Activated CD4-positive, alpha-beta memory T cell treated with anti-CD3 and anti-CD28 coated beads for 36 hours (primary cell): Measurements from ENCODE around the gene CACNA1B. TPM values are rescaled to one million over a fixed set of nuclear protein-coding genes. Genes with fewer than 3 reads are reported as not detected.

Source experiments
- CTCF ChIA-PET: fragments of 350-600 bp; sonication (Branson Sonifier 250); formaldehyde crosslinking; loops from one replicate; lab custom pipeline; 2021; ENCODE audit warnings: antibody characterized with exemption, inconsistent platforms; lab: Charles Lee
- POLR2A ChIA-PET: fragments of 350-600 bp; sonication (Branson Sonifier 250); formaldehyde crosslinking; loops from one replicate; lab custom pipeline; 2021; ENCODE audit warnings: antibody characterized with exemption; lab: Charles Lee
- DNase-seq: peaks from one replicate; pipeline ENCODE4 v3.0.0-alpha.2; 2020
- H3K27ac Mint-ChIP-seq: one replicate; pipeline ENCODE4 v1.8.0; 2021; ENCODE audit warnings: mixed read lengths
- H3K27me3 Mint-ChIP-seq: one replicate; pipeline ENCODE4 v1.8.0; 2021; ENCODE audit warnings: mixed read lengths
- H3K36me3 Mint-ChIP-seq: one replicate; pipeline ENCODE4 v1.8.0; 2021; ENCODE audit warnings: mixed read lengths
- H3K4me1 Mint-ChIP-seq: one replicate; pipeline ENCODE4 v1.8.0; 2021; ENCODE audit warnings: low read depth, mixed read lengths
- H3K4me3 Mint-ChIP-seq: one replicate; pipeline ENCODE4 v1.8.0; 2021; ENCODE audit warnings: mild to moderate bottlenecking, mixed read lengths
- H3K9me3 Mint-ChIP-seq: one replicate; pipeline ENCODE4 v1.8.0; 2021; ENCODE audit warnings: mixed read lengths
- intact Hi-C: fragments of 100-400 bp; cut with micrococcal nuclease; formaldehyde crosslinking; loops from one replicate; pipeline ENCODE4 v1.15.1; 2023
- total RNA-seq, 2 experiments: library from RNA; stranded (reverse); gene quantifications; one replicate each; pipeline ENCODE4 v1.2.3, GENCODE V29; 2021

The CACNA1B gene
- total RNA-seq, 2 experiments from 2014 or later: 0.02 to 0.17 TPM

DNA sequence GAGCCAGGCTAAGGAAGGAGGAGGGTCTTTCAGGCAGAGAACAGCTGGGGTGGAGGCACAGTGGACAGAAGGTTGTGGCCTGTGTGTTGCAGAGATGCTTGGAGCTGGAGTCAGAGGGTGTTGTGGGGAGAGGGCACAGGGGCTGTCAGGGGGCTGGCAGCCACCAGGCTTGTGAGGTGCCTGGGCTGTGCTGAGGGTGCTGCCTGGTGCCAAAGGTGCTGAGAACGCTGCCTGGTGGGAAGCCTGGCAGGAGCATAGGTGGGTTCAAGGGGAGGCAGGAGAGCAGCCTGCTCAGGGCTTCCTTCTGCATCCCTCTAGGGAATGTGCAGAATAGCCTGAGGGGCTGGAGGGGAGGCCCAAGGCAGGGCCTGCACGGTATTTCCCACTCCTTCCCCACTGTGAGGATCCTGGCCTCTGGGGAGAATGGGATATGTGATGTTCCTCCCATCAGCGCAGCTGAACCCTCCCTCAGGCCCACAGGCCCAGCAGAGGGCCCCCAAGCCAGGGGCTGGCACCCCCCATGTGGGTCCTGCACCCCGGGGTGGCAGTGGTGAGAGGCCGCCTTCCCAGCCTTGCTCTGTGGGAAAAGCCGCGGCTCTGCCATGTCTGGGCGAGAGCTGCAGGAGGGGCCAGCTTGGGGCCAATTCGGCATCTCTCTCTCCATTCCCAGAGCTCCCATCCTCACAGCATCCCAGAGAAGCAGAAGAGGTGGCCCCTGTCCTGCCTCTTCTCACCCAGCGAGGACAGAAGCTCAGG, 76.3 kb downstream of the CACNA1B start:
- ChIA-PET CTCF (no interaction called here), POLR2A (no interaction called here)
- Mint-ChIP-seq H3K9me3 (no peaks in the 10 kb centered on the region), H3K36me3 (no peaks in the 10 kb centered on the region), H3K4me3 (no peak overlapping the region), H3K27me3 (peaks cover 2% of the 10 kb centered on the region), H3K4me1 (no peaks in the 10 kb centered on the region), H3K27ac (no peak overlapping the region)
- intact Hi-C loops: no loop called here
- DNase-seq: no peak

DNA sequence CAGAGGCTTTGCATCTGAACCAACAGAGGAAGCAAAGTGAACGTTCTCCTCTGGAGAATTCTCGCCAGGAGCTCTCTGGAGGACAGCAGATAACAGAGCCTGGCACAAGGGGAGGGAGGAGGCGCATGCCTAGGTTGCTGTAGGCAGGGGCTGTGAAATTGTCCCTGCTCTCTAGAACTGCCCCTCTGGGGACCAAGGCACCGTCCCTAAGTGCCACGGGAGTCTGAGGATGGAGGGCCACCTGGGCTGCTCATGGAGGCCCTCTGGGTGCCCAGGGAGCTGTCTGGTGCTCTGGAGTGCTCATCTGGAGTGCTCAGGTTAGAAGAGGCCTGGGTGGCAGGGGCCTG, 77.6 kb downstream of the CACNA1B start:
- Mint-ChIP-seq H3K4me1 (no peaks in the 10 kb centered on the region), H3K36me3 (no peaks in the 10 kb centered on the region), H3K4me3 (no peak overlapping the region), H3K27ac (no peak overlapping the region), H3K27me3 (peaks cover 2% of the 10 kb centered on the region), H3K9me3 (no peaks in the 10 kb centered on the region)
- ChIA-PET CTCF (no interaction called here), POLR2A (no interaction called here)
- intact Hi-C loops: no loop called here
- DNase-seq: no peak

- ChIA-PET POLR2A (no interaction called here), CTCF (no interaction called here)
- no peaks in the 10 kb centered on the region for H3K36me3 Mint-ChIP-seq
- H3K9me3 Mint-ChIP-seq: no peaks in the 10 kb centered on the region
- H3K27me3 Mint-ChIP-seq: peaks cover 2% of the 10 kb centered on the region
- DNase-seq: no peak
- intact Hi-C loops: no loop called here
- H3K27ac Mint-ChIP-seq: no peak overlapping the region
- no peak overlapping the region for H3K4me3 Mint-ChIP-seq
- no peaks in the 10 kb centered on the region for H3K4me1 Mint-ChIP-seq
Observed at GRCh38 chr9:137955586-137955985, 78.0 kb downstream of the CACNA1B start.

DNA sequence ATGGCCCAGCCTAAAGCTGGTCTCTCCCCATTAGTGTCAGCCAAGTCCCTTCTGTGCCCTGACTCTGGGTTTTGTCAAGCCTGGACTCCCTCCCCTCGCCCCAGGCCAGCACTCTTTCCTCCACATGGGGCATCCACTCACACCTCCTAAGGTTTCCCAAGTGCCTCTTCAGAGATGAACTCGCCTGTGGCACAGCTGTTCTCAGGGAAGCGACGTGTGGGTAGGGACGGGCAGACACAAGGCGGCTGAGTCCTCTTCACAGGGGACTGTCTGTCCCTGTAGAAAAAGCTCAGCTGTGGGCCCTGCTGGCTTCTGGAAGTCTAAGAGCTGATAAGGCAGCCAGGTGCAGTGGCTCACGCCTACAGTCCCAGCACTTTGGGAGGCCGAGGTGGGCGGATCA, 78.5 kb downstream of the CACNA1B start:
- H3K27me3 Mint-ChIP-seq: no peaks in the 10 kb centered on the region
- CTCF ChIA-PET: no interaction called here

GRCh38 chr9:137956688-137957385, 79.3 kb downstream of the CACNA1B start:
- CTCF ChIA-PET: no interaction called here
- intact Hi-C loops: no loop called here
- Mint-ChIP-seq H3K36me3 (no peaks in the 10 kb centered on the region), H3K9me3 (no peaks in the 10 kb centered on the region), H3K27me3 (no peaks in the 10 kb centered on the region), H3K27ac (no peak overlapping the region), H3K4me3 (no peak overlapping the region), H3K4me1 (no peaks in the 10 kb centered on the region)
- POLR2A ChIA-PET: no interaction called here
- DNase-seq: no peak

More for the DNA sequence above, 78.5 kb downstream of the CACNA1B start:
- Mint-ChIP-seq H3K4me3 (no peak overlapping the region), H3K4me1 (no peaks in the 10 kb centered on the region), H3K27ac (no peak overlapping the region), H3K9me3 (no peaks in the 10 kb centered on the region), H3K36me3 (no peaks in the 10 kb centered on the region)
- POLR2A ChIA-PET: no interaction called here
- DNase-seq: no peak
- intact Hi-C loops: no loop called here

- H3K9me3 Mint-ChIP-seq: peaks cover 4% of the 10 kb centered on the region
- no peaks in the 10 kb centered on the region for H3K36me3 Mint-ChIP-seq
- POLR2A ChIA-PET: no interaction called here
- intact Hi-C loops: no loop called here
- no peak overlapping the region for H3K27ac Mint-ChIP-seq
- no peak for DNase-seq
- CTCF ChIA-PET: no interaction called here
- no peak overlapping the region for H3K4me3 Mint-ChIP-seq
- H3K4me1 Mint-ChIP-seq: no peaks in the 10 kb centered on the region
- no peaks in the 10 kb centered on the region for H3K27me3 Mint-ChIP-seq
Observed at GRCh38 chr9:137959641-137960411, 82.2 kb downstream of the CACNA1B start.

DNA sequence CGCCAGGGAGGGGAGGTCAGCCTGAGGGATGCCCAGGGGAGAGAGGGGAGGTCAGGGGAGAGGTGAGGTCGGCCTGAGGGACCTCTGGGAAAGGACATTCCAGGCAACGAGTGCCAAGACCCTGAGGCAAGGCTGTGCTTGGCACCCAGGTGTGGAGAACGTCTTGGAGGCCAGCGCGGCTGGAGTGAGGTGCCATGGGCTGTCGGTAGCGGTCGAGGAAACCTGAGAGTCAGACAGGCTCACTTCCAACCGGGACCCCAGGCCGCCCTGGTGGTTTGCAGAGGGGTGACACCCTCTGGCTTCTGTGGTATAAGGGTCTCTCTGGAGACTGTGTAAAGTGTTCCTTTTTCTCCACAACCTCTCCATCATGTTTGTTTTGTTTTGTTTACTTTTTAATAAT, 82.9 kb downstream of the CACNA1B start:
- H3K36me3 Mint-ChIP-seq: no peaks in the 10 kb centered on the region
- no peak overlapping the region for H3K4me3 Mint-ChIP-seq
- no peak overlapping the region for H3K27ac Mint-ChIP-seq
- H3K4me1 Mint-ChIP-seq: no peaks in the 10 kb centered on the region
- no peak for DNase-seq
- ChIA-PET POLR2A (no interaction called here), CTCF (no interaction called here)
- H3K9me3 Mint-ChIP-seq: peaks cover 4% of the 10 kb centered on the region
- H3K27me3 Mint-ChIP-seq: no peaks in the 10 kb centered on the region
- intact Hi-C loops: no loop called here

DNA sequence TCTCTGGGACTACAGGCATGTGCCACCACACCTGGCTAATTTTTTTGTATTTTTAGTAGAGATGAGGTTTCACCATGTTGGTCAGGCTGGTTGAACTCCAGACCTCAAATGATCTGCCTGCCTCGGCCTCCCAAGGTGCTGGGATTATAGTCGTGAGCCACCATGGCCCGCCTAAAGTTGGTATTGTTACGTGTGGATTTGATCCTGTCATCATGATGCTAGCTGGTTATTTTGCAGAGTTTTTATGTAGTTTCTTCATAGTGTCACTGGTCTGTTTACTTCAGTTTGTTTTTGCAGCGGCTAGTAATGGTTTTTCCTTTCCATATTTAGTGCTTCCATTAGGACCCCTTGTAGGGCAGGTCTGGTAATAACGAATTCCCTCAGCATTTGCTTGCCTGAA, 85.9 kb downstream of the CACNA1B start:
- no peak for DNase-seq
- H3K27ac Mint-ChIP-seq: no peak overlapping the region
- H3K27me3 Mint-ChIP-seq: no peaks in the 10 kb centered on the region
- ChIA-PET CTCF (no interaction called here), POLR2A (no interaction called here)
- no peaks in the 10 kb centered on the region for H3K4me1 Mint-ChIP-seq
- H3K4me3 Mint-ChIP-seq: no peak overlapping the region
- H3K36me3 Mint-ChIP-seq: no peaks in the 10 kb centered on the region
- H3K9me3 Mint-ChIP-seq: peaks cover 4% of the 10 kb centered on the region
- intact Hi-C loops: no loop called here

DNA sequence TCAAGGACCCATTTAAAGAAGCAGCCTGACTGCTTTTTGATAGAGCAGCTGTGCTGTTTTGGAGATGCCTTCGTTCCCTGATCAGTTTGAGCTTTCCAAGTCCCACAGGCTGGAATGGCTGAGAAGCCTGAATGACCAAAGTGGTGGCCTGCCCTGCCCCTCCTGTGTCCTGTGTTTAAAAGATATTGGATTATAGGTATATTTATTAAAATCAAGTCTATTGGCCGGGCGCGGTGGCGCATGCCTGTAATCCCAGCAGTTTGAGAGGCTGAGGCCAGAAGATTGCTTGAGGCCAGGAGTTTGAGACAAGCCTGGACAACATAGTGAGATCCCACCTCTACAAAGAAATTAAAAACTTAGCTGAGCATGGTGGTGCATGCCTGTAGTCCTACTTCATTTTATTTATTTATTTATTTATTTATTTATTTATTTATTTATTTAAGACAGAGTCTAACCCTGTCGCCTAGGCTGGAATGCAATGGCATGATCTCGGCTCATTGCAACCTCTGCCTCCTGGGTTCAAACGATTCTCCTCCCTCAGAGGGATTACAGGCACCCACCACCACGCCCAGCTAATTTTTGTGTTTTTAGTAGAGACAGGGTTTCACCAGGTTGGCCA, 87.7 kb downstream of the CACNA1B start:
- intact Hi-C loops: no loop called here
- CTCF ChIA-PET: no interaction called here
- peaks cover 4% of the 10 kb centered on the region for H3K27me3 Mint-ChIP-seq
- H3K27ac Mint-ChIP-seq: no peak overlapping the region
- H3K36me3 Mint-ChIP-seq: no peaks in the 10 kb centered on the region
- H3K9me3 Mint-ChIP-seq: peaks cover 4% of the 10 kb centered on the region
- DNase-seq: no peak
- no peaks in the 10 kb centered on the region for H3K4me1 Mint-ChIP-seq
- POLR2A ChIA-PET: interaction anchor here (0.7 kb wide), 1 partner anchor 214 kb away, joined by 3 read pairs; no protein-coding TSS in a partner anchor
- H3K4me3 Mint-ChIP-seq: no peak overlapping the region

DNA sequence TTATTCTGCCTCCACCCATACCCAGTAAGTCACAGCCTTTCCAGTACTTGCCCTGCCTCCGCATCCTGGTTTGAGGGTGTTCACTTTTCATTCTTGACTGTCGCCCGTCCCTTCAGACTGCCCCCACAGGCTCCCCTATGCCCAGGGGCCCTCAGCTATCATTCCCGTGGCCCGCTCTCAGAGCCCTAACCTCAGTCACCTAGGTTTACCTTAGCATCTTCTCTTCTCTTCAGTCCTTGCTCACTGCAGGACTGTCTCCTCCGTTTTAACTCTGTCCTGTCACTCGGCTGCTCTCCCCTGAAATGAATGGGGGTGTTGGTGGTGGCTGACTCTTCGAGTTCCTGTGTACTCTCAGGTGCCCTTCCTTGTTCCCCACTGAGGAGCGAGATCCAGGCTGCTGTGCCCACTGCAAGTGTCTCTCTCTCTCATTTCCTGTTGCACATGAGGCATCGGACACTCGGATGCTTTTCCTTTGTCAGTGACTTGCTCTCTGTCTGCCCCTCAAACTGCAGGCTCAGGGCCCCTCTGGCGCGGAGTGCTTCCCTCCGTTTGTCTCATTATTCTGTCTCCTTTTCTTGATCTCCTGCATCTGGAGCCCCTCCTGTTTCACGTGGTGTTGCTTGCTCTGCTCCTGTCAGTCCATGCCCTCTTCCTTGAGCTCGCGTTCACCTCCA, 89.8 kb downstream of the CACNA1B start:
- H3K4me3 Mint-ChIP-seq: no peak overlapping the region
- CTCF ChIA-PET: no interaction called here
- no peaks in the 10 kb centered on the region for H3K4me1 Mint-ChIP-seq
- peaks cover 10% of the 10 kb centered on the region for H3K27me3 Mint-ChIP-seq
- no peak for DNase-seq
- peaks cover 3% of the 10 kb centered on the region for H3K9me3 Mint-ChIP-seq
- no peaks in the 10 kb centered on the region for H3K36me3 Mint-ChIP-seq
- POLR2A ChIA-PET: no interaction called here
- intact Hi-C loops: no loop called here
- H3K27ac Mint-ChIP-seq: no peak overlapping the region

GRCh38 chr9:137968235-137968634, 90.7 kb downstream of the CACNA1B start:
- ChIA-PET CTCF (no interaction called here), POLR2A (no interaction called here)
- H3K36me3 Mint-ChIP-seq: no peaks in the 10 kb centered on the region
- H3K27ac Mint-ChIP-seq: no peak overlapping the region
- H3K4me1 Mint-ChIP-seq: no peaks in the 10 kb centered on the region
- no peaks in the 10 kb centered on the region for H3K9me3 Mint-ChIP-seq
- peaks cover 10% of the 10 kb centered on the region for H3K27me3 Mint-ChIP-seq
- DNase-seq: no peak
- no peak overlapping the region for H3K4me3 Mint-ChIP-seq
- intact Hi-C loops: no loop called here

DNA sequence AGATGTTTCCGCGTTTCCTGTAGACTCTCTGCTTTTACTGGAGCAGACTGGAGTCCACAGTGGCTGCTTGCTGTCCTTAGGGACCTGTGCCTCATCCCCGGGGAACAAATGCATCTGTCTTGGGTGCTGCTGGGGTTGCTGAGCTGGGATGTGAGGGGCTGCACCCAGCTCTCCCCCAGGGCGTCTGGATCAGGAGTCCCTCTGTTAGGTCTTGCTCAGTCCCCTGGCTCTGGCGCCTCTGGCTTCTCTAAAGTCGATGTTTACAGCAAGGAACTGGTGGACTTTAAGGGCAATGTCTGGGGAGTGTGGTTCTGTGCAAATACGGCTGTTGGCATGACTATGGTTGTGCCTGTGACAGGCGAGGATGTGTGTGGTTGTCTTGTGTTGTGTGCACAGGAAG, 91.4 kb downstream of the CACNA1B start:
- POLR2A ChIA-PET: no interaction called here
- CTCF ChIA-PET: no interaction called here
- no peaks in the 10 kb centered on the region for H3K4me1 Mint-ChIP-seq
- no peak overlapping the region for H3K4me3 Mint-ChIP-seq
- no peaks in the 10 kb centered on the region for H3K9me3 Mint-ChIP-seq
- intact Hi-C loops: no loop called here
- no peak overlapping the region for H3K27ac Mint-ChIP-seq
- H3K36me3 Mint-ChIP-seq: no peaks in the 10 kb centered on the region
- no peak for DNase-seq
- H3K27me3 Mint-ChIP-seq: peaks cover 10% of the 10 kb centered on the region
